Iris pigment epithelial cell (primary cell): ENCODE data around the gene TXNRD1.

Experiments used
- DNase-seq: peaks from one replicate; pipeline ENCODE4 v3.0.0-alpha.2; 2011; ENCODE audit warnings: low read depth

Gene TXNRD1

DNA sequence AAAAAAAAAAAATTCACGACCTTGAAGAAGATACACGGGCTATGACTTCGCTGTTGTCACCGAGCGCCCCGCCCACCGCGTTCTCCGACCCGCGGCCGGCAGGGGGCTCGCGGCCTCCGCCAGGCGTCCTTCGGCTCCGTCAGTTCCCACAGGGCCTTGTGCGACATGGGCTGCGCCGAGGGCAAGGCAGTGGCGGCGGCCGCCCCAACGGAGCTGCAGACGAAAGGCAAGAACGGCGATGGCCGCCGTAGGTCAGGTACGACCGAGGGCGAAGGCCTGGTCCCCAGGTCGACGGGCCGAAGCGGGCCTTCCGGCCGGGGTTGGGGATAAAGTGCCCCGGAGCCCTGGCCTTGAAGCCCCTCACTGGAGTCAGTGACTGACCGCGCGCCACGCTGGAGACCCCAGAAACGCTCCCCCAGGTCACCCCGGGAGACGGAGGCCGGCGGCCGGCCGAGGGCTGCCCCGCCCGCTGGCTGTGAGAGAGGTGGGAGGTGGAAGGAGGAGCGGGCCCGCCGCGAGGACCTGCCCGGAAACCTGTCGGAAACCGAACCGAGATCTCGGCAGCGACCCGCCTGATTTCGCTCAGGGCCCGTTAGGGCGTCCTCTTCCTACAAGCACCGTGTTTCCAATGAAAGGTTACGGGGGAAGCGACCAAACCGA is at the start of gene TXNRD1:
TXNRD1 (plus strand) TSS at position 142 of the 660 bp plus-strand sequence; CDS start at position 166, 24 bp downstream.
- DNase-seq, result peak; percentile 85

DNA sequence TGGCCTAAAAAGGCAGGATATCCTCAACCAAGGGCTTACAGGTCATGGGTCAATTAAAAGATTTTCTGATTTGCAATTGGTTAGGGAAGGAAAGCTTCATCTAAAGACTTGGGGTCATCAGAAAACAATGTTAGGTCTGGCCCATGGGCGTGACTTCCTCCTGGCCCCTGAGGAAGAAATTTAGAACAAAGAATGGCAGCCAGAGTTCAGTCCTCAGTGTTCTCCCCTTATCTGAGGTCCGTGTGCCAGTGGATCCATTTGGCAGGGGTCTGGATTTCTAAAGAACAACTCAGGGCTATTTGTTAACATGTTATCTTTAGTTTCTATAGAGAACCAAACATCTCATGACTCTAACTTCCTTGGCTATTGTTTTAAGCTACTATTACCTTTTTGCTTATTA is 49.8 kb upstream of the TXNRD1 start:
- no peak for DNase-seq

GRCh38 chr12:104166465-104166864 is 49.1 kb upstream of the TXNRD1 start:
- no peak for DNase-seq

- DNase-seq, result no peak
Measured at GRCh38 chr12:104167519-104168458, 47.8 kb upstream of the TXNRD1 start.

DNA sequence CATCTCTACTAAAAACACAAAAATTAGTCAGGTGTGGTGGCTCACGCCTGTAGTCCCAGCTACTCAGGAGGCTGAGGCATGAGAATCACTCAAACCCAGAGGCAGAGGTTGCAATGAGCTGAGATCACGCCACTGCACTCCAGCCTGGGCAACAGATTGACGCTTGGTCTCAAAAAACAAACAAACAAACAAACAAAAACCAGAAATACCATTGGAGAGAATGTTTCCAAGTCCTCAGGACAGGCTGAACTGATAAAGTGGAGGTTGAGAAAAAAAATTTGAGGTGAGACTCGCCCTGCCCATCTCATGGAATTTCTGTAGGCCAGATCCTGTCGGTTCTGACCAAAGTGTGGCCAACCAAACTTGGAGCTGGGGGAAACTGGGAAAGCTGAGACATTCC is 47.0 kb upstream of the TXNRD1 start:
- DNase-seq, result no peak

GRCh38 chr12:104171785-104172569 is 43.6 kb upstream of the TXNRD1 start:
- DNase-seq, result no peak

- DNase-seq, result no peak
Measured at GRCh38 chr12:104172570-104172947, 43.0 kb upstream of the TXNRD1 start.

DNA sequence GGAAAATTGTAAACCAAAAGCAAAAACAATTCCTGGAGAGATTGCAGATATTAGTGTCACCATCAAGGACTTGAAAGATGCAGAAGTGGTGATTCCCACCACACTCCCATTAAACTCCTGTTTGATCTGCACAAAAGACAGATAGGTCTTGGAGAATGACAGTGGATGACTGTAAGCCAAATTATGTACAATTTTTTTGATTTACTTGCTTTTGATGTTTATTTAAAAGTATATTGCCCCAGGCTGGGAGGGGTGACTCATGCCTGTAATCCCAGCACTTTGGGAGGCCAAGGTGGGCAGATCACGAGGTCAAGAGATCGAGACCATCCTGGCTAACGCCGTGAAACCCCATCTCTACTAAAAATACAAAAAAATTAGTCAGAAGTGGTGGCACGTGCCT is 41.8 kb upstream of the TXNRD1 start:
- DNase-seq, result peak; percentile 38

DNA sequence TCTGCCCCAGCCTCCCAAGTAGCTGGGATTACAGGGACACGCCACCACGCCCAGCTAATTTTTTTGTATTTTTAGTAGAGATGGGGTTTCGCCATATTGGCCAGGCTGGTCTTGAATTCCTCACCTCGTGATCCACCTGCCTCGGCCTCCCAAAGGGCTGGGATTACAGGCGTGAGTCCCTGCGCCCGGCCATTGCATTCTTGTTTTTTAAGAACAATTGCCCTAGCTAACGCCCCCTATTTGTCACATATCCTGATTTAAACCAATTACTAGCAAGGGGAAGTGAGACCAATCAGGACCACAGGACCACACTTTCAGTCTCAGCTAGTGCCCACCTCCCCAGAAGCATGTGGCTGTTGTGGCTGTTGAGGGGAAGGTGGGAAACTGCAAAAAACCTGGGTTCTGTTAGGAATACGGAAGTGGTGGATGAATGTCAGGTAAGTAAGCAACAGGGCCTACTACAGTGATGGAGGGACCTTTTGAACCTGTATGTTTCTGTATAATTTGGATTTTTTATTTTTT is 39.8 kb upstream of the TXNRD1 start:
- no peak for DNase-seq

DNA sequence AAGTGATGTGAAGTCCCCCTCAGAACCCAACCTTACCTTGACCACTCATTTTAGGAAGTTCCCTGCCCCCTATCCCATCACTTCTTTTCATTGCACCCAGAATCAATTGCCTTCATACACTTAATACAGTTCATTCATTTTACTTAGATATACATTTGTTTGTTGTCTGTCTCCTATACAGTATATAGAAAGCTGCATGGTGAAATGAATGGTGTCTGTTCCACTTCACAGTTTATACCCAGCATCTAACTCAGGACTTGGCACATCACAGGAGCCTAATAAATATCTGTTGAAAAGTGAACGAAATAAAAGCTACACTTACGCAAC is 38.3 kb upstream of the TXNRD1 start:
- no peak for DNase-seq

DNA sequence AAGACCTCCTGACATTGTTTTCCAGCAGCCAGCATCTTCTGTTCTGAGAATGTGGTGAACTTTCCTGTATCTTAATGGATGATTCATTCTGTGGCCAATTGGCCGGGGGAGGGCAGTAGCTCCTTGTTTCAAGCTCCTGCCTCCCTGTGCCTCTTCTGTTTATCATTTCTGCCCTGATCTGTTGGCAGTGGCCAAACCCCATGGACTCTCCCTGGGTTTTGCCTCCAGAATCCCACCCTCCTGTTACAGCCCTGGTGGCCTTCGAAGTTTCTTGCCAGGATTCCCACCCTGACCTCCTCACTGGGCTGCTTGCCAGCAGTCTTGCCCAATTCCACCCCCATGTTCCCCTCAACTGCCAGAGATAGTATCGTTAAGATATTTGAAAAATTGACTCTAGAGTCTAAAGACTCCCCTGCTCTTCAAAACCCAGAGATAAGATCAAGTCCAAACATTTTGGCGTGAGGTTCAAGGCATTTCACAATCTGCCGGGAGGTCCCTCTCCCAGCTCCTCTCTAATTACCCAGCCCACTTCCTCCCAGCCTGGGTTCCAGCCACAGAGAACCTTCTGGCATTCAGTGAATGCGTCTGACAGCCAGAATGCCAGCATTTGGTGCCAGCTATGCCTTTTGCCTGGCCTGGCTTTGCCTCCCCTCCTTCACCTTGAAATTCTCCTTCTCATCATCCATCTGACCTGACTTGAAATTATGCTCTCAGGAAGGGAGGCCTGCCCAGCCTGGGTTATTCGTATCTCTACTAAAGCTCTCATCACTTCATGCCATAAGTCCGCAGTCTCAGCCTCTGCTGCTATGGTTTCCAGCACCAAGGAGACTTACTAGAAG is 37.7 kb upstream of the TXNRD1 start:
- DNase-seq, result peak; percentile 100

GRCh38 chr12:104180374-104180773 is 35.2 kb upstream of the TXNRD1 start:
- DNase-seq, result peak; percentile 52

- DNase-seq, result peak; percentile 86
Measured at GRCh38 chr12:104181313-104181712, 34.3 kb upstream of the TXNRD1 start.

GRCh38 chr12:104182144-104182543 is 33.4 kb upstream of the TXNRD1 start:
- DNase-seq, result peak; percentile 99

DNA sequence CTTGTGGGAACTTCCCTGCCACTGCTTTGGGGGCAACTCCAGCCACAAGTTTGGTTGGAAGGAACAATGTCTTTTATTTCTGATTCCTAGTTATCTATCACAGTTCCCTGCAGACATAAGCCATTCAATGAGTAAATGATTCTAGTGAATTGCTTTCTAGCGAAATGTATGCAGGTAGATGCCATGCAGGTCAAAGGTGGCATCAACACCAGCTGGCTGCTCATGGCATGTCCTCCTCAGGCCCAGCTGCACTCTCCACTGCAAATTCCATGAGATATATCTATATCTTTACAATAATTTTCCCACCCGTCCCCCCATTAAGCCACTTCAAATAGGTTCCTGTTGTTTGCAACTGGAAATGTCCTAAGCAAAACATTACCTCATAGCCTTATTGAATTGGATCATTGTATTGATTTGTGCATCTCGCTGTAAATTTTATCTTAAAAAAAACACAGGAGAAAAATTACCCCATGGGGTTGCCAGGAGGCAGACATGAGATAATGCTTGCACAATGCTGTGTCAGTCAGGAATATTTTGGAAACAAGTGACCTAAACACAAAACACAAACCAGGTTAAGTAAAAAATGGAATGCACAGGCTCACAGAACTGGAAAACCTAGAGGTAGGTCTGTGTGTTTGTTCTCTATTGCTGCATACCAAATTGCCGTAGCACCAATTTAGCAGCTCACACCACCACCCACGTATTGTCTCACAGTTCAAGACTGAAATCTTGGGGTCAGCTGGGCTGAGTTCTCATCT is 32.8 kb upstream of the TXNRD1 start:
- peak; percentile 76 for DNase-seq

- DNase-seq, result no peak
Measured at GRCh38 chr12:104183443-104183842, 32.1 kb upstream of the TXNRD1 start.

- DNase-seq, result no peak
Measured at GRCh38 chr12:104187446-104188155, 28.0 kb upstream of the TXNRD1 start.

GRCh38 chr12:104188534-104188933 is 27.0 kb upstream of the TXNRD1 start:
- DNase-seq, result no peak

DNA sequence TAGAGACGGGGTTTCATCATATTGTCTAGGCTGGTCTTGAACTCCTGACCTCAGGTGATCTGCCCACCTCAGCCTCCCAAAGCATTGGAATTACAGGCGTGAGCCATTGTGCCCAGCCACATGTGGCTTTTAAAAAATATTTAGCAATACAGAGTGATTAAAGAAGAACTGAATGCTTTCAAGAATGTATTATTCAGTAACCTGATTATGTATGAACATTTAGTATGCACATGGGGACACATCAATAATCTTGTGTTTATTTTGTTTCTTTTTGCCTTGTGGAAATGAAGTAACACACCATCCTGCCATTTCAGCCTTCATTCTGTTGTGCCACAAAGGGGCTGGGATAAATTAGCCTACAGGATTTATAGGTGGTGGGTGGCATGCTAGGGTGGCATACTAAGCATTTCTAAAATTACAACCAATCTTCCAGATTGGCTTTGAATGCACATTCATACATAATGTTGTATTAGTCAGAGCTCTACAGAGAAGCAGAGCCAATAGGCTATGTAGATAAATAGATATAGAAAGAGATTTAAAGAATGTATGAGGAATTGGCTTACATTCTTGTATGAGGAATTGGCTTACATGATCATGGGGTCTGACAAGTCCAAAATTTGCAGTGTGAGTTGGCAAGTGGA is 25.5 kb upstream of the TXNRD1 start:
- DNase-seq, result peak; percentile 61
